Measurements from ENCODE around the gene ADGRE3. TPM values are rescaled to one million over a fixed set of nuclear protein-coding genes. Genes with fewer than 3 reads are reported as not detected.
A peak's percentile ranks its signal among the peaks of the same experiment; 100 is the strongest.

Gene ADGRE3
- total and polyA plus RNA-seq, 7 donors, result 0.11 to 0.27 TPM; not detected in 5

GRCh38 chr19:14695471-14695870 lies 20.8 kb upstream of the ADGRE3 start:
- 90 to 93% (median 90%) methylated on average over 5 of the region's 5 CpGs for WGBS, 3 donors
- Histone ChIP-seq H3K27me3 (ENCODE audit: insufficient read depth in 3 of 3, low read length in 2 of 3) (no peaks in the 10 kb centered on the region), H3K4me1 (peaks cover 9% of the 10 kb centered on the region), H3K36me3 (ENCODE audit: insufficient read depth in 1 of 2, low read depth in 1 of 2) (peaks cover 19 to 72% of the 10 kb centered on the region in 2 donors), H3K27ac (no peak overlapping the region), H3K4me3 (no peak overlapping the region), H3K9me3 (no peaks in the 10 kb centered on the region)
- intact Hi-C loops (cut with DNase I), result no loop called here
- no peak for ATAC-seq
- TF ChIP-seq, protein P1, sequence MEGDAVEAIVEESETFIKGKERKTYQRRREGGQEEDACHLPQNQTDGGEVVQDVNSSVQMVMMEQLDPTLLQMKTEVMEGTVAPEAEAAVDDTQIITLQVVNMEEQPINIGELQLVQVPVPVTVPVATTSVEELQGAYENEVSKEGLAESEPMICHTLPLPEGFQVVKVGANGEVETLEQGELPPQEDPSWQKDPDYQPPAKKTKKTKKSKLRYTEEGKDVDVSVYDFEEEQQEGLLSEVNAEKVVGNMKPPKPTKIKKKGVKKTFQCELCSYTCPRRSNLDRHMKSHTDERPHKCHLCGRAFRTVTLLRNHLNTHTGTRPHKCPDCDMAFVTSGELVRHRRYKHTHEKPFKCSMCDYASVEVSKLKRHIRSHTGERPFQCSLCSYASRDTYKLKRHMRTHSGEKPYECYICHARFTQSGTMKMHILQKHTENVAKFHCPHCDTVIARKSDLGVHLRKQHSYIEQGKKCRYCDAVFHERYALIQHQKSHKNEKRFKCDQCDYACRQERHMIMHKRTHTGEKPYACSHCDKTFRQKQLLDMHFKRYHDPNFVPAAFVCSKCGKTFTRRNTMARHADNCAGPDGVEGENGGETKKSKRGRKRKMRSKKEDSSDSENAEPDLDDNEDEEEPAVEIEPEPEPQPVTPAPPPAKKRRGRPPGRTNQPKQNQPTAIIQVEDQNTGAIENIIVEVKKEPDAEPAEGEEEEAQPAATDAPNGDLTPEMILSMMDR (IDR thresholded peaks at IDR 0.05), result no peak
- DNase-seq, result no peak

DNA sequence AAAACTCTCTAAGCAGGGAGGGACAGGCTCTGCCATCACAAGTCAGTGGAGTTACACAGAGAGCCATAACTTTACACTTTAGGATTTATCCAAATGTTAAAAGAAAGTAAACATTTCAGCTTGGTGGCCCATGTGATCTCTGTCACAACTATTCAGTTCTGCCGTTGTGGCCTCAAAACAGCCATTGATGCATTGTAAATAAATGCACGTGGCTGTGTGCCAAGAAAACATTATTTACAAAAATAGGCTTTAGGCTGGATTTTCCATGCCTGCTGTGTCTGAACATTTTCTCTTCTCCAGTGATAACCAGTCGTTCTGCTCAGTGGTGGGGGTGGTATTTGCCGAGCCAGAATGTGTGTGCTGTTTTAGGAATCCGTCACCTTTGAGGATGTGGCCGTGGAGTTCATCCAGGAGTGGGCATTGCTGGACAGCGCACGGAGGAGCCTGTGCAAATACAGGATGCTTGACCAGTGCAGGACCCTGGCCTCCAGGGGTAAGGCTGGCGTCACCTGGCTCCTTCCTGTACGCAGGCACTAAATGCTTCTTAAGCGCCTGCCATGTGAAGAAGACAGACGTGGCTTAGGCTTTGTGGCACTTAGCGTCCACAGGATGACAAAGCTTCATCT lies 20.1 kb upstream of the ADGRE3 start:
- DNase-seq, result no peak
- TF ChIP-seq, protein P1 (IDR thresholded peaks at IDR 0.05), result no peak
- H3K9me3 ChIP-seq, result no peaks in the 10 kb centered on the region
- H3K4me1 ChIP-seq, result peaks cover 10% of the 10 kb centered on the region
- intact Hi-C loops (cut with DNase I), result no loop called here
- H3K27me3 ChIP-seq (ENCODE audit: insufficient read depth in 3 of 3, low read length in 2 of 3), result no peaks in the 10 kb centered on the region
- peaks cover 15 to 65% of the 10 kb centered on the region in 2 donors for H3K36me3 ChIP-seq (ENCODE audit: insufficient read depth in 1 of 2, low read depth in 1 of 2)
- ATAC-seq, result no peak
- H3K4me3 ChIP-seq, result no peak overlapping the region
- WGBS, 3 donors, result 86 to 90% (median 87%) methylated on average over 13 of the region's 13 CpGs
- H3K27ac ChIP-seq, result no peak overlapping the region

GRCh38 chr19:14689598-14690503 lies 15.2 kb upstream of the ADGRE3 start, which contains the start of gene ZNF333:
Gene ZNF333 (plus strand): TSS chr19:14690048. CDS start chr19:14693492, 3,444 bp downstream.
- DNase-seq (peak; percentile 97 to 98), ATAC-seq (peak; percentile 99 to 100 (median 99))
- Histone ChIP-seq H3K36me3 (ENCODE audit: insufficient read depth in 1 of 2, low read depth in 1 of 2) (peaks cover 0 to 16% of the 10 kb centered on the region in 2 donors), H3K9me3 (no peaks in the 10 kb centered on the region), H3K27me3 (ENCODE audit: insufficient read depth in 3 of 3, low read length in 2 of 3) (no peaks in the 10 kb centered on the region), H3K27ac (peak within 1 kb of the TSS; percentile 97), H3K4me3 (peak within 1 kb of the TSS; percentile 86), H3K4me1 (peaks cover 10% of the 10 kb centered on the region)
- intact Hi-C loops (cut with DNase I), result loop anchor here in 1 of 2 donors (10.0 kb wide), 1 partner anchor 115 kb away; the partner anchor contains the start of gene NDUFB7
- TF ChIP-seq, protein P1 (IDR thresholded peaks at IDR 0.05), result no peak
- WGBS, 3 donors, result 1% methylated on average over 52 to 66 of the region's 66 CpGs

DNA sequence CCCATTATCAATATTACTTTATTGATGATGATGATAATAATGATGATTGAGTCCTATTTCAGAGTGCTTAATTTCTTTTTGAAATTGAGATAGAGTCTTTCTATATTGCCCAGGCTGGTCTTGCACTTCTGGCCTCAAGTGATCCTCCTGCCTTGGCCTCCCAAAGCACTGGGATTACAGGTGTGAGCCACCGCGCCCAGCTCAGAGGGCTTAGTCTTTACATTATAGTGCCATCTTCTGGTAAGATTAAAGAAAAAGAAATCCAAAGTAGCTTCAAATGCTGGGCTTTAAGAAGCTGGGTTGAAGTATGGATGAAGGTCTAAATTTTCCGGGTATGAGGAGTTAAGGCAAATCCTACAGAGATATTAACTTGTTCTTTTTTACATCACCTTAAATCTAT lies 11.8 kb upstream of the ADGRE3 start:
- TF ChIP-seq, protein P1 (IDR thresholded peaks at IDR 0.05), result no peak
- 33 to 39% (median 37%) methylated on average over 3 of the region's 3 CpGs for WGBS, 3 donors
- ATAC-seq (no peak), DNase-seq (no peak)
- Histone ChIP-seq H3K27me3 (ENCODE audit: insufficient read depth in 3 of 3, low read length in 2 of 3) (peaks cover 0 to 8% (median 0%) of the 10 kb centered on the region in 3 donors), H3K9me3 (no peaks in the 10 kb centered on the region), H3K4me1 (peaks cover 10% of the 10 kb centered on the region), H3K36me3 (ENCODE audit: insufficient read depth in 1 of 2, low read depth in 1 of 2) (no peaks in the 10 kb centered on the region), H3K4me3 (no peak overlapping the region), H3K27ac (no peak overlapping the region)
- intact Hi-C loops (cut with DNase I), result loop anchor here (2.0 to 10.0 kb wide), 2 partner anchors 112 kb away; partner anchors contain the start of gene NDUFB7 (in 1 of the 2)
